ENCODE measurements around the gene RNF183.
A peak's percentile ranks its signal among the peaks of the same experiment; 100 is the strongest.
"Not testable (repeated sequence)": the region's sequence is repeated elsewhere in the genome, so short reads cannot be mapped to it uniquely, and the experiment has no call there.

The RNF183 gene

GRCh38 chr9:113274474-113275156 lies 28.6 kb downstream of the RNF183 start:
- peak; percentile 88 for DNase-seq (ENCODE audit: low spot score)

- DNase-seq (ENCODE audit: low spot score), result no peak
Observed at GRCh38 chr9:113269871-113270270, 33.3 kb downstream of the RNF183 start.

- DNase-seq (ENCODE audit: low spot score), result no peak
Observed at GRCh38 chr9:113269355-113269754, 33.8 kb downstream of the RNF183 start.

- no peak for DNase-seq (ENCODE audit: low spot score)
Observed at GRCh38 chr9:113267911-113268566, 35.1 kb downstream of the RNF183 start.

GRCh38 chr9:113266174-113266573 lies 37.0 kb downstream of the RNF183 start:
- DNase-seq (ENCODE audit: low spot score), result no peak

- no peak for DNase-seq (ENCODE audit: low spot score)
Observed at GRCh38 chr9:113261917-113262671, 41.1 kb downstream of the RNF183 start.

GRCh38 chr9:113258282-113258681 lies 44.9 kb downstream of the RNF183 start:
- no peak for DNase-seq (ENCODE audit: low spot score)

- DNase-seq (ENCODE audit: low spot score), result no peak
Observed at GRCh38 chr9:113257863-113258262, 45.3 kb downstream of the RNF183 start.

GRCh38 chr9:113255438-113255837 lies 47.7 kb downstream of the RNF183 start:
- no peak for DNase-seq (ENCODE audit: low spot score)

- no peak for DNase-seq (ENCODE audit: low spot score)
Observed at GRCh38 chr9:113254991-113255390, 48.2 kb downstream of the RNF183 start.

GRCh38 chr9:113250807-113251206 lies 52.4 kb downstream of the RNF183 start:
- DNase-seq (ENCODE audit: low spot score), result no peak

- not testable (repeated sequence) for DNase-seq (ENCODE audit: low spot score)
Observed at GRCh38 chr9:113249661-113250060, 53.5 kb downstream of the RNF183 start.

- no peak for DNase-seq (ENCODE audit: low spot score)
Observed at GRCh38 chr9:113247640-113248039, 55.5 kb downstream of the RNF183 start.
